Osteocyte (in vitro differentiated cells): ENCODE measurements around the gene COLEC12. TPM values are rescaled to one million over a fixed set of nuclear protein-coding genes. Genes with fewer than 3 reads are reported as not detected.
A peak's percentile ranks its signal among the peaks of the same experiment; 100 is the strongest.

Source experiments
- DNase-seq: peaks from one replicate; pipeline ENCODE4 v3.0.0; 2021; ENCODE audit warnings: mixed read lengths; ENCODE audit not compliant: unreplicated experiment; ENCODE audit errors: extremely low spot score
- H3K27ac Mint-ChIP-seq: one replicate; pipeline ENCODE4 v1.8.0; 2021; ENCODE audit warnings: mild to moderate bottlenecking, mixed read lengths; ENCODE audit not compliant: unreplicated experiment
- H3K27me3 Mint-ChIP-seq: one replicate; pipeline ENCODE4 v1.8.0; 2021; ENCODE audit warnings: mixed read lengths; ENCODE audit not compliant: unreplicated experiment
- H3K36me3 Mint-ChIP-seq: one replicate; pipeline ENCODE4 v1.8.0; 2021; ENCODE audit warnings: mixed read lengths; ENCODE audit not compliant: unreplicated experiment
- H3K4me1 Mint-ChIP-seq: one replicate; pipeline ENCODE4 v1.8.0; 2021; ENCODE audit warnings: mixed read lengths; ENCODE audit not compliant: unreplicated experiment
- H3K4me3 Mint-ChIP-seq: one replicate; pipeline ENCODE4 v1.8.0; 2021; ENCODE audit warnings: mild to moderate bottlenecking, moderate library complexity, mixed read lengths; ENCODE audit not compliant: unreplicated experiment
- H3K9me3 Mint-ChIP-seq: one replicate; pipeline ENCODE4 v1.8.0; 2021; ENCODE audit warnings: mixed read lengths; ENCODE audit not compliant: unreplicated experiment
- CTCF ChIP-seq: fragments of 200-600 bp; sonication (generic); IDR thresholded peaks from 2 replicates; pipeline ENCODE4 v1.5.0; 2021; ENCODE audit warnings: antibody characterized with exemption, mild to moderate bottlenecking, moderate library complexity
- total RNA-seq: library from RNA; stranded (reverse); gene quantifications from 2 replicates; pipeline ENCODE4 v1.2.1, GENCODE V29; 2021

COLEC12 gene
- total RNA-seq, 1 donor from 2014 or later = 113 TPM

GRCh38 chr18:429030-429429, 71.5 kb downstream of the COLEC12 start:
- H3K27me3 Mint-ChIP-seq = no peaks in the 10 kb centered on the region
- no peak for TF ChIP-seq CTCF

GRCh38 chr18:427005-427404, 73.5 kb downstream of the COLEC12 start:
- DNase-seq = no peak
- peaks cover 60% of the 10 kb centered on the region for H3K4me1 Mint-ChIP-seq
- H3K9me3 Mint-ChIP-seq = no peaks in the 10 kb centered on the region
- no peaks in the 10 kb centered on the region for H3K27me3 Mint-ChIP-seq
- H3K36me3 Mint-ChIP-seq = peaks cover 5% of the 10 kb centered on the region
- TF ChIP-seq CTCF = no peak
- H3K4me3 Mint-ChIP-seq = no peak overlapping the region
- H3K27ac Mint-ChIP-seq = peak overlapping the region; percentile 78

More at GRCh38 chr18:429030-429429, 71.5 kb downstream of the COLEC12 start:
- Mint-ChIP-seq H3K9me3 (no peaks in the 10 kb centered on the region), H3K36me3 (peaks cover 5% of the 10 kb centered on the region), H3K4me1 (peaks cover 61% of the 10 kb centered on the region), H3K27ac (peak overlapping the region; percentile 54), H3K4me3 (no peak overlapping the region)
- no peak for DNase-seq

- Mint-ChIP-seq H3K27me3 (no peaks in the 10 kb centered on the region), H3K36me3 (peaks cover 5% of the 10 kb centered on the region), H3K9me3 (no peaks in the 10 kb centered on the region), H3K4me3 (no peak overlapping the region), H3K27ac (no peak overlapping the region), H3K4me1 (peaks cover 77% of the 10 kb centered on the region)
- no peak for TF ChIP-seq CTCF
- no peak for DNase-seq
These were observed 75.3 kb downstream of the COLEC12 start for GRCh38 chr18:425106-425745.

GRCh38 chr18:424668-425067, 75.8 kb downstream of the COLEC12 start:
- peak overlapping the region; percentile 87 for H3K27ac Mint-ChIP-seq
- peaks cover 78% of the 10 kb centered on the region for H3K4me1 Mint-ChIP-seq
- H3K36me3 Mint-ChIP-seq = peaks cover 5% of the 10 kb centered on the region
- peak overlapping the region; percentile 38 for H3K4me3 Mint-ChIP-seq
- H3K9me3 Mint-ChIP-seq = no peaks in the 10 kb centered on the region
- no peaks in the 10 kb centered on the region for H3K27me3 Mint-ChIP-seq
- no peak for TF ChIP-seq CTCF
- DNase-seq = no peak

- Mint-ChIP-seq H3K27me3 (no peaks in the 10 kb centered on the region), H3K4me1 (peaks cover 76% of the 10 kb centered on the region), H3K4me3 (peak overlapping the region; percentile 43), H3K27ac (peak overlapping the region; percentile 87), H3K36me3 (peaks cover 5% of the 10 kb centered on the region), H3K9me3 (no peaks in the 10 kb centered on the region)
- DNase-seq = no peak
- no peak for TF ChIP-seq CTCF
These were observed 76.3 kb downstream of the COLEC12 start for GRCh38 chr18:424071-424661.
